Measurements from ENCODE around the gene MTHFD2.

DNA sequence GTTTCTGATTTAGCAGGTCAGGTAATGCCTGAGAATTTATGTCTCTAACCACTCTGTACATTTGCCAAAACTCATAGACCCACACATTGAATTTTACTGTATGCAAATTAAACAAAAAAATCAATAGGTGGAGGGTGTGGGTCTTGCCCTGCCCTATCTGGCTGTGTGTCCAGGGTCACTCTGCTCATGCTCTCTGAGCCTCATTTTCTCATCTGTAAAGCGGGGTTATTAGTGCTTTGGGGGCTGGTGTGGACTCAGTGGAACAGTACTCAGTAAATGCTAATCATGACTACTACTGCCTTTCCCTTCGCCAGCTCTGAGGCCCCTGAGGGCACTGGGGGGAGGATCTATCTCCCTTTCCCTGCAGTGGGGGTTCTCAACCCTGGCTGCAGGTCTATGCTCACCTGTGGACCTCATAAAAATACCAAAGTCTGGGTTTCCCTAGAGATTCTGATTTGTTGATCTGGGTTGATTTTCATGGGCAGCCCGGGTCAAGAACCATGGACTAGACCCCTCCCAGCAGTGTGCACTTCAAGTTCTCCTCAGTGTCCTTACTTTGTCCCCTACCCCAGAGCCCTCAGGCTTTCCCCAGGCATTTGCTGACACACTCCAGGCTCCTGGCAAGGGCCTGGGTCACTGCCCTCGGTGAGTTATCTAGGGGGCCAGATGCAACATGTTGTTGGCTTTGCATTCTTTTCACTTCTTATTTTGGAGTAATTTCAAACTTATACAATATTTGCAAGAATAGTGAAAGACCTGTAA lies 27.5 kb downstream of the MTHFD2 start:
- TF ChIP-seq, protein P1, sequence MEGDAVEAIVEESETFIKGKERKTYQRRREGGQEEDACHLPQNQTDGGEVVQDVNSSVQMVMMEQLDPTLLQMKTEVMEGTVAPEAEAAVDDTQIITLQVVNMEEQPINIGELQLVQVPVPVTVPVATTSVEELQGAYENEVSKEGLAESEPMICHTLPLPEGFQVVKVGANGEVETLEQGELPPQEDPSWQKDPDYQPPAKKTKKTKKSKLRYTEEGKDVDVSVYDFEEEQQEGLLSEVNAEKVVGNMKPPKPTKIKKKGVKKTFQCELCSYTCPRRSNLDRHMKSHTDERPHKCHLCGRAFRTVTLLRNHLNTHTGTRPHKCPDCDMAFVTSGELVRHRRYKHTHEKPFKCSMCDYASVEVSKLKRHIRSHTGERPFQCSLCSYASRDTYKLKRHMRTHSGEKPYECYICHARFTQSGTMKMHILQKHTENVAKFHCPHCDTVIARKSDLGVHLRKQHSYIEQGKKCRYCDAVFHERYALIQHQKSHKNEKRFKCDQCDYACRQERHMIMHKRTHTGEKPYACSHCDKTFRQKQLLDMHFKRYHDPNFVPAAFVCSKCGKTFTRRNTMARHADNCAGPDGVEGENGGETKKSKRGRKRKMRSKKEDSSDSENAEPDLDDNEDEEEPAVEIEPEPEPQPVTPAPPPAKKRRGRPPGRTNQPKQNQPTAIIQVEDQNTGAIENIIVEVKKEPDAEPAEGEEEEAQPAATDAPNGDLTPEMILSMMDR (IDR thresholded peaks at IDR 0.05) = no peak
- no peak for TF ChIP-seq POLR2A (IDR thresholded peaks at IDR 0.05)

Measured in testis (tissue), 2 donors.